GM19328 (cell line): Measurements from ENCODE around the gene CAMKK1.

ENCODE experiments used
- ATAC-seq: cut with Tn5 transposase; IDR thresholded peaks from one replicate; pipeline ENCODE4 v1.9.1; 2021; ENCODE audit warnings: mild to moderate bottlenecking, moderate library complexity; ENCODE audit not compliant: unreplicated experiment

The CAMKK1 gene

DNA sequence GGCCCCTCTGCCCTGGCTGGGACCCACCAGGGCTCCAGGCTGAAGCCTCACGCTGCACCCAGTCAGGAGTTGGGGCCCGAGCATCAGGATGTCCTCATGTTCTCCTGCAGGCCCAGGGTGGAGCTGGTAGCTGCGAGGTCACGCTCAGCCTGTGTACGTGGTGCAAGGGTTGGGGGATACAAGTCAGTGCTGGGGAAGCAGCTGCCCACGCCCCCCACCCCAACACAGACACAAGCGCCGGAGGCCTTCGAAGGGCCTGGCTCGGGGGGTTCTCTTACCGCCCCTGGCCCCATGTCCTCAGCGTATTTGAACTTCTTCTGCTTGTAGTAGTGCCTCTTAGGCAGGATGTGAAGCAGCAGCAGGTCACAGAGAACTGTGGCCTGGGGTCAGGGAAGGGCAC is 4.9 kb upstream of the CAMKK1 start:
- ATAC-seq: no peak

DNA sequence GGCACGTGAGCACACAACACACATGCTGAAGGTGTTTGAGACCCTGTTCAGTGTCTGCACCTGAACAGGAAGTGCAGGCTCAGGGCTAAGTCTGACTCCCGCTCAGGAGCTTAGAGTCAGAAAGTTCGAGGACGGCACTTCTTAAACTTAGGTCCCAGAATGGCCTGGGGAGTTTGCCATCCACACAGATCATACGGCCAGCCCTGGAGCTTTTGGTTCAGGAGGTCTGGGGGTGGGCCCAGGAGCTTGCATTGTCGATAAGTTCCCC is 4.0 kb upstream of the CAMKK1 start:
- ATAC-seq: no peak

GRCh38 chr17:3896108-3896967 is 3.5 kb upstream of the CAMKK1 start:
- ATAC-seq: no peak

GRCh38 chr17:3895354-3895753 is 2.5 kb upstream of the CAMKK1 start:
- ATAC-seq: no peak

DNA sequence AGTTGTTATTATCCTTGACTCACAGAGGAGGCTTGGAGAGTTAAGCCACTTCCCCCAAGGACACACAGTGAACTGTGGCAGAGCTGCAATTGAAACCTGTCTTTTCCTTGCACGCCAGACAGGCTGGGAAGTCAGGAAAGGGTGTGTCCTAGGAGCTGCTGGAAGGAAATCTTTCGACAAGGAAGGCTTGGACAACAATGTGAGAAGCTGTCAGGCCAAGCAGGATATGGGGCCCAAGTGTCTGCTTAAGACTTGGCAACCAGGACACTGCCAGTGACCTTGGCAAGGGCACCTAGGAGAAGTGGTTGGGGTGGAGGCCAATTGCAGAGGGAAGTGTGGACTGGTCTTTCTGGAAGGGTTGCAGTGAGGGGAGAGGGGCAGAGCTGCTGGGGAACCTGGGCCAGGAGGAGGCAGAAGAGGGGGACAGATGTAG is 2.1 kb upstream of the CAMKK1 start:
- ATAC-seq: no peak

- ATAC-seq: no peak
These were observed 1.3 kb upstream of the CAMKK1 start for GRCh38 chr17:3894188-3894587.

DNA sequence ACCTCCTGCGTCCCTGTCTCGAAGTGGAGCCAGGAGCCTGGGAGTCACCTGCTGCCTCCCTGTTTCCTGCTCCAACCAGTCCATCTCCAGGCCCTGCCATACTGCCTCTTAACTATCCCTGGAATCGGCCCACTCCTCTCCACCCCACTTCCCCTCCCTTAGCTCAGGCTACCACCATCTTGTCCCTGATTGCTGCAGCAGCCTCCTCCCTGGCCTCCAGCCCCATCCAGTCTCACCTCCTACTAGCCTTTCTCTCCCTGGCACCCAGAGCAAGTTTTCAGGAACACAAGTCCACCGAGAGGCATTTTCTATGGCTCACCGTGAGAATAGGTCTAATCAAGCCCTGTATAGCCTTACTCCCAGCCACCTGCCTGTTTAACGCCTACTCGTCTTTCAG is 865 bp upstream of the CAMKK1 start:
- ATAC-seq: no peak

- ATAC-seq: no peak
These were observed 506 bp downstream of the CAMKK1 start for GRCh38 chr17:3892095-3892998.

DNA sequence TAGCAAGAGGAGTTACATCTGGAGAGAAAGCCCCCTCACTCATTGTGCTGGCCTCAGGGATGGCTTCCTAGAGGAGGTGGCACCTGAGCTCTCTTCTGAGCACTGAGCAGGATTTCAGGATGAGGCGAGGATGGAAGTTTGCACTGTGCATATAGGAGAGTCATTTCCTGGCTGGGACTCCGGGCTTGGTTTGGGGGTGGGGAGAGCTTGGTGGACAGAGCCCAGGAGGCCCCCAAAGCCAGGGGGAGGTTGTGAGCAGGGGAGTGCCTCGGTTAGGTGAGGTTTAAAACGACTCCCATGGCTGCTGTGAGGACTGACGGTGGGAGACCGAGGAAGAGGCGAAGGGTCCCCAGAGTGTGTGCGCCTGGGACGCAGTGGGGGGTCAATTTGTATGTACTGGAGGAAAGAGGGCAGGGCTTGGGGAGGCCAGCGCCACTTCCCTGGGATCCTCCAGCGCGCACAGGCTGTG is 1.2 kb downstream of the CAMKK1 start:
- no peak for ATAC-seq

- no peak for ATAC-seq
These were observed 2.0 kb downstream of the CAMKK1 start for GRCh38 chr17:3890878-3891219.

- ATAC-seq: no peak
These were observed 2.6 kb downstream of the CAMKK1 start for GRCh38 chr17:3890082-3890877.

DNA sequence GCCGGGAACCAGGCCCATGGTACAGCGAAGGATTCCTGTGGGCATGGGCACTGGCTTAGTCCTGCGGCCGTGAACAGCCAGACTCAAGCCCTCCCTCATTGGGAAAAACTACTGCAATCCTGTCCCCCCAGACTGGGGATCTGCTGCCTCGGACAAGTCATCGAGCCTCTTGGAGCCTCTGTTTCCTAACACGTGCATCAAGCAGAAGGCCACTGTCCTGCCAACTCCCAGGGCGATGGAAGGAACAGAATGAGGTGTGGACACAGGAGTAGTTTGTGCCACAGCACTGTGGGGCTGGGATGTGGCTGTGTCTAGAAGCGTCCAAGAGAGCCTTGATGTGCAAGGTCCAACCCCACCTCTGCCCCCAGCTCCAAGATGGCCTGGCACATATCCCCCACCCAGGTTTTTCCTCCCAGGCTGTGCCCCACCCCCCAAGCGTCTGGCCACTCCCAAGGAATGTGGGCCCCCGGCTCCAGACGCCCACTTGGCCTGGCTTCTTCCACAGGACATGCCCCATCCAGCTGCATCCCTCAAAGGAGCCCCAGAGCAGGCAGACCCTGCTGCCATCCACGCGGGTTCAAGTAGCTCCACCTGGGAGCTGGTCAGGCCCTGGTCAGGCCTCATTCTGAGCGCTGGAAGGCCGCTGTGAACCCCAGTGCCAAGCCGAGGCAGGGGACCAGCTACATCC is 3.4 kb downstream of the CAMKK1 start:
- ATAC-seq: no peak

DNA sequence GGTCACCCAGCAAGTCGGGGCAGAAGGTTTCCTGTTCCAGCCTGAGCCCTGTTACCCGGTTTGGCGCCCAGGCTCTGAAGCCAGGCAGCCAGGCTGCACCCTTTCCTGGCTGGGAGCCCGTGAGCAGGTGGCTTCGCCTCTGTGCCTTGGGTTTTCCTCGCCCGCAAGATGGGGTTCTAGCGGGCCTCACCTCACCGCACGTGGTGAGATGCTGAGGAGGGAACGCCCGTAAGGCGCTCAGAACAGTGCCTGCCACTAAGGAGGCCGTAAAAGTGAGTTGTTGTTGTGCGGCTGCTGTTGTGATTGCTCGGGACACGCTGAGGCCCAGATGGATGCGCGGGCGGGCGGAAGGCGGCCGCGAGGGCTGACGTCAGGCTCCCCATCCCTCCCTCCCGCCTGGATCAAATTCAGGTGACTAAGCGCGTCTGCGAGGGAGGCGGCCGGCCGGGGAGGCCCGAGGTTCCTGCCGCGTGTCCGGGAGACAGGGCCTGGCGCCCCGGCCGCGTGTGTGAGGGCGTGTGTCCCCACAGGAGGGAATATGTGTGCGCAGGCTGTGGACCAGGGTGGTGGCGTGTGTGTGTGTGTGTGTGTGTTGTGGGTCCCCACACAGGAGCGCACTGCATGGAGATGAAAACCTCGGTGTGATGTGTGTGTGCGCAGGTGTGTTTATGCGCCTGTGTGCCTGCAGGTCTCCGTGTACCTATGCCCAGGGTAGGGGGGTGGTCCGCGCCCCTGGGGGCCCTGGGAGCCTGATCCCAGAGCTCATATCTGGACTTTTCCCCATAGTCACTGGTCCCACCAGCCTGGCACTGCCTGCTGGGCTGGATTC is 4.3 kb downstream of the CAMKK1 start:
- ATAC-seq: no peak

DNA sequence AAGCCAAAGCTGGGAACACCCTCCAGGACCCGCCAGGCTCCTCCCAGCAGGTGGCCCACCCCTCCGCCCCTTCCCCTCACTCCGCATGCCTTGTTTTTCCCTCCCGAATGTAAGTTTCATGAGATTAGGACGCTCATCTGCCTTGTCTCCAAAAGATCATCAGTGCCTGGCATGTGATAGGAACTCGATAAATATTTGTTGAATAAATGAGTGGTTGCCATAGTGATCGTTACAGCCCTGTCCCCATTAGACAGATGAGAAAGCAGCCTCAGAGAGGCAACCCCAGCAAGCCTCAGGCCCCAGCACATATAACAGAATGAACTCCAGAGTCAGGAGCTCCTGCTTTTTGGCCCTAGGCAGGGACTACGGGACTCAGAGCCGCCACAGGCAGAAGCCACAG is 5.0 kb downstream of the CAMKK1 start:
- no peak for ATAC-seq

DNA sequence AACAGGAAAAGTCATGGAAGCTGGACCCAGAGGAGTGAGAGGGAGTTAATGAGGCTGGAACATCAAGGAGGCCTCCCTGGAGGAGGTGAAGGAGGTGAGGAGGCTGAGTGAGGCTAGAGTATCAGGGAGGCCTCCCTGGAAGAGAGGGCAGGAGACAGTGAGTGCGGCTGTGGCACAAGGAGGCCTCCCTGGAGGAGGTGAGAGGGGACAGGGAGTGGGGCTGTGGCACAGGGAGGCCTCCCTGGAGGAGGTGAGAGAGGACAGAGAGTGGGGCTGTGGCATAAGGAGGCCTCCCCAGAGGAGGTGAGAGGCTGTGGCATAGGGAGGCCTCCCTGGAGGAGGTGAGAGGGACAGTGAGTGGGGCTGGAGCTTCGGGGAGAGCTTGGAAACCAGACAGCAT is 5.5 kb downstream of the CAMKK1 start:
- no peak for ATAC-seq

DNA sequence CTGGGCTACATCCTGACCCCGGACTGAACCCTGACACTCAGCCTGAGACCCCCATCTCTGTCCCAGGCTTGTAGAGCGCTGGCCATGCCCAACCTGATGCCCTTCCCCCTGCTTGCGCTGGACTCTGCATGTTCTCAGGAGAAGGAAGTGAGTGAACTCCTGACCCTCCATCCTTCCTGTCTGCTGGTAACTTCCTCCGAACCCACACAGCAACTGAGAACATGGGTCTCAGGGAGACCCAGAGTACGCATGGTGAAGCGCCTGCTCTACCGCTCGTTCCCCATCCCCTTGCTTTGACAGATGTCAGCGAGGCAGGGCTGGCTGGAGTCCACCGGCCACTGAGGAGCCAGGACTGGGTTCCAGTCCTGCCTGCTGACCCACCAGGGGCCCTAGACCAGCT is 6.1 kb downstream of the CAMKK1 start:
- ATAC-seq: no peak

- ATAC-seq: no peak
These were observed 6.9 kb downstream of the CAMKK1 start for GRCh38 chr17:3885970-3886369.

GRCh38 chr17:3885271-3885670 is 7.6 kb downstream of the CAMKK1 start:
- ATAC-seq: no peak

- no peak for ATAC-seq
These were observed 8.7 kb downstream of the CAMKK1 start for GRCh38 chr17:3884188-3884587.

DNA sequence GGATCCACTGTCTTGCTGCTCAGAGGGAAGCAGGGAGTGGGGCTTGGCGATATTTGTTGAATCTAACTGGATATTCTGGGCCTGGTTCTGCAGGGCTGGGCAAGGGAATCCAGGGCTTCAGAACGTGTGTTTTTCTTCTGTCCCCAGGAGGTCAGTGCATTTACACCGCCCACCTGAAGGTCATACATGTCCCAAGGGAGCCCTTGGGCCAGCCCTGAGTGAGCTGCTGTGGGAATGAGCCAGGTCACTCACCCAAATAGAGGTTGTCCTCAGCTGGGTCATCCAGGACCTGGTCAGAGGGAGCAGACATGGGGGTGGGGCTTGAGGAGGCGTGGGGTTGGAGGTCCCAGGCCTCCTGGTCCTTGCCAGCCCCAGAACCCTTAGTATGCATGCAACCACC is 10.6 kb downstream of the CAMKK1 start:
- no peak for ATAC-seq
